Measurements from ENCODE around the gene SBK3.

Gene SBK3

DNA sequence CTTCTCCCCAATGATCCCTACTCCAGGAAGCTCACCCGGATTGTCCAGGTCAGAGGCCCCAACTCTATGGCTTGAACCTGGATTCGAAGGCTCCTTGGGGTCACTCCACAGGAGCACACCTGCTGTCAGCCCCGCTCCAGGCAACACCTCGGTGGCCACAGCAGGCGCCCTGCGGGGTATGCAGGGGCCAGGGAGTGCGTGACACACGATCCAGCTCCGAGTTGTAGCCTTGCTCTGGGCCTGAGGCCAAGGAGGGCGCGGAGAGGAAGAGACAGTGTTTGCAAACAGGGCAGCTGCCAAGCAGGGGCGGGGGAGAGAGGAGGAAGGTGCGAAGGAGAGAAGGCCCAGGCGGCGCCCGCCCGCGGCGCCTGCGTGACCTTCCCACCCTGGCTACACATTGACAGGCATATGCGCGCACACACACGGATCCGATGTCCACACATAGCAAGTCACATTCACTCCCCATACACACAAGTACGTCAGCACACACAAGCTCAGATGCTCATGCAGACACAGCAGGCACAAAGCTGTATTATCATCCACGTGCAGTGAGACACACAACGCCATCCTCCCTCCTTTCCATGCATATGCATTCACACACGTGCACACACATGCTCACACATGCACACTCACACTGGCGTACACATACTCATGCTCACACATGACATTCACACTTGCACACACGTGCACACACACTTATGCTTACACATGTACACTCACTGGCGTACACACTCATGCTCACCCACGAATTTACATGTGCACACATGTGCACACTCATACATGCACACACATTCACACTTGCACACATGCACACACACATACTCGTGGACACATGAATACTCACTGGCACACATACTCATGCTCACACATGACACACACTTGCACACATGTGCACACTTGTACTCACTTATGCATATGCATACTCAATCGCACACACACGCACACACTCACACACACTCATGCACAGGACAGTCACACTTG, 18.8 kb downstream of the SBK3 start (continued):
- TF ChIP-seq ELK4 (IDR thresholded peaks at IDR 0.05; ENCODE audit: borderline replicate concordance, low read depth, low read length) (no peak), ZBTB20 (tag by site-specific recombination; IDR thresholded peaks at IDR 0.05) (peak; percentile 28; the same call in 1 of the 2 replicates), ZNF169 (tag by site-specific recombination; IDR thresholded peaks at IDR 0.05) (no peak), ZNF114 (tag by site-specific recombination; IDR thresholded peaks at IDR 0.05) (no peak), OSR2 (tag by site-specific recombination; IDR thresholded peaks at IDR 0.05) (no peak), ZNF23 (tag by site-specific recombination; IDR thresholded peaks at IDR 0.05; ENCODE audit: borderline replicate concordance) (no peak), ZNF354C (tag by site-specific recombination; IDR thresholded peaks at IDR 0.05; ENCODE audit: borderline replicate concordance, low read depth) (no peak), ZNF266 (tag by site-specific recombination; IDR thresholded peaks at IDR 0.05; ENCODE audit: low read depth) (no peak), ZNF626 (tag by site-specific recombination; IDR thresholded peaks at IDR 0.05) (no peak), ZNF501 (tag by site-specific recombination; IDR thresholded peaks at IDR 0.05) (no peak), ZNF341 (tag by site-specific recombination; IDR thresholded peaks at IDR 0.05; ENCODE audit: low read depth) (no peak), ZNF302 (tag by site-specific recombination; IDR thresholded peaks at IDR 0.05; ENCODE audit: low read depth) (no peak), ZNF571 (tag by site-specific recombination; IDR thresholded peaks at IDR 0.05) (no peak), ZFP37 (tag by site-specific recombination; IDR thresholded peaks at IDR 0.05) (no peak), ZNF658 (tag by site-specific recombination; IDR thresholded peaks at IDR 0.05) (no peak), ZNF48 (tag by site-specific recombination; IDR thresholded peaks at IDR 0.05) (no peak), ZNF548 (tag by site-specific recombination; IDR thresholded peaks at IDR 0.05) (no peak), WT1 (tag by site-specific recombination; IDR thresholded peaks at IDR 0.05) (no peak), ZNF585B (tag by site-specific recombination; IDR thresholded peaks at IDR 0.05) (no peak), ZNF76 (tag by site-specific recombination; IDR thresholded peaks at IDR 0.05; ENCODE audit: borderline replicate concordance, low read depth) (no peak), ZNF596 (tag by site-specific recombination; IDR thresholded peaks at IDR 0.05) (no peak), REPIN1 (tag by site-specific recombination; IDR thresholded peaks at IDR 0.05; ENCODE audit: low read depth) (no peak), ZBTB21 (tag by site-specific recombination; IDR thresholded peaks at IDR 0.05) (no peak), SP2 (tag by site-specific recombination; IDR thresholded peaks at IDR 0.05) (no peak), ZNF621 (tag by site-specific recombination; IDR thresholded peaks at IDR 0.05) (no peak), SP3 (tag by site-specific recombination; IDR thresholded peaks at IDR 0.05) (no peak), ZNF26 (tag by site-specific recombination; IDR thresholded peaks at IDR 0.05) (no peak), GFI1B (tag by site-specific recombination; IDR thresholded peaks at IDR 0.05) (no peak), ZNF350 (tag by site-specific recombination; IDR thresholded peaks at IDR 0.05) (no peak), MEIS1 (CRISPR knock-in tag; IDR thresholded peaks at IDR 0.05; ENCODE audit: borderline replicate concordance) (no peak)
- TF ChIP-seq, protein P1, sequence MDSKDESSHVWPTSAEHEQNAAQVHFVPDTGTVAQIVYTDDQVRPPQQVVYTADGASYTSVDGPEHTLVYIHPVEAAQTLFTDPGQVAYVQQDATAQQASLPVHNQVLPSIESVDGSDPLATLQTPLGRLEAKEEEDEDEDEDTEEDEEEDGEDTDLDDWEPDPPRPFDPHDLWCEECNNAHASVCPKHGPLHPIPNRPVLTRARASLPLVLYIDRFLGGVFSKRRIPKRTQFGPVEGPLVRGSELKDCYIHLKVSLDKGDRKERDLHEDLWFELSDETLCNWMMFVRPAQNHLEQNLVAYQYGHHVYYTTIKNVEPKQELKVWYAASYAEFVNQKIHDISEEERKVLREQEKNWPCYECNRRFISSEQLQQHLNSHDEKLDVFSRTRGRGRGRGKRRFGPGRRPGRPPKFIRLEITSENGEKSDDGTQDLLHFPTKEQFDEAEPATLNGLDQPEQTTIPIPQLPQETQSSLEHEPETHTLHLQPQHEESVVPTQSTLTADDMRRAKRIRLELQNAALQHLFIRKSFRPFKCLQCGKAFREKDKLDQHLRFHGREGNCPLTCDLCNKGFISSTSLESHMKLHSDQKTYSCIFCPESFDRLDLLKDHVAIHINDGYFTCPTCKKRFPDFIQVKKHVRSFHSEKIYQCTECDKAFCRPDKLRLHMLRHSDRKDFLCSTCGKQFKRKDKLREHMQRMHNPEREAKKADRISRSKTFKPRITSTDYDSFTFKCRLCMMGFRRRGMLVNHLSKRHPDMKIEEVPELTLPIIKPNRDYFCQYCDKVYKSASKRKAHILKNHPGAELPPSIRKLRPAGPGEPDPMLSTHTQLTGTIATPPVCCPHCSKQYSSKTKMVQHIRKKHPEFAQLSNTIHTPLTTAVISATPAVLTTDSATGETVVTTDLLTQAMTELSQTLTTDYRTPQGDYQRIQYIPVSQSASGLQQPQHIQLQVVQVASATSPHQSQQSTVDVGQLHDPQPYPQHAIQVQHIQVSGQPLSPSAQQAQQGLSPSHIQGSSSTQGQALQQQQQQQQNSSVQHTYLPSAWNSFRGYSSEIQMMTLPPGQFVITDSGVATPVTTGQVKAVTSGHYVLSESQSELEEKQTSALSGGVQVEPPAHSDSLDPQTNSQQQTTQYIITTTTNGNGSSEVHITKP (tag by site-specific recombination; IDR thresholded peaks at IDR 0.05) = no peak
- TF ChIP-seq, protein P2, sequence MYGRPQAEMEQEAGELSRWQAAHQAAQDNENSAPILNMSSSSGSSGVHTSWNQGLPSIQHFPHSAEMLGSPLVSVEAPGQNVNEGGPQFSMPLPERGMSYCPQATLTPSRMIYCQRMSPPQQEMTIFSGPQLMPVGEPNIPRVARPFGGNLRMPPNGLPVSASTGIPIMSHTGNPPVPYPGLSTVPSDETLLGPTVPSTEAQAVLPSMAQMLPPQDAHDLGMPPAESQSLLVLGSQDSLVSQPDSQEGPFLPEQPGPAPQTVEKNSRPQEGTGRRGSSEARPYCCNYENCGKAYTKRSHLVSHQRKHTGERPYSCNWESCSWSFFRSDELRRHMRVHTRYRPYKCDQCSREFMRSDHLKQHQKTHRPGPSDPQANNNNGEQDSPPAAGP (tag by site-specific recombination; IDR thresholded peaks at IDR 0.05) = peak; percentile 70
- TF ChIP-seq, protein P3, sequence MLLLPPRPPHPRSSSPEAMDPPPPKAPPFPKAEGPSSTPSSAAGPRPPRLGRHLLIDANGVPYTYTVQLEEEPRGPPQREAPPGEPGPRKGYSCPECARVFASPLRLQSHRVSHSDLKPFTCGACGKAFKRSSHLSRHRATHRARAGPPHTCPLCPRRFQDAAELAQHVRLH (tag by site-specific recombination; IDR thresholded peaks at IDR 0.05) = no peak
